ENCODE results near the gene FGFR1OP2. TPM values are rescaled to one million over a fixed set of nuclear protein-coding genes. Genes with fewer than 3 reads are reported as not detected.

FGFR1OP2 gene
- total and polyA plus RNA-seq, 4 donors, result 31.4 to 67.4 (median 57.8) TPM

- no peak for DNase-seq
- intact Hi-C loops (cut with DNase I), result no loop called here
- Histone ChIP-seq H3K36me3 (ENCODE audit: control insufficient read depth in 1 of 2, insufficient read depth in 2 of 2, low read length in 1 of 2) (peaks cover 2 to 5% of the 10 kb centered on the region in 2 donors), H3K27ac (ENCODE audit: low read depth in 1 of 2, low read length in 2 of 2) (no peak overlapping the region), H3K4me1 (ENCODE audit: control insufficient read depth in 1 of 2, insufficient read depth in 2 of 2, low read length in 2 of 2) (no peaks in the 10 kb centered on the region), H3K9me3 (ENCODE audit: control insufficient read depth, low read length) (no peaks in the 10 kb centered on the region), H3K4me3 (ENCODE audit: low read length in 2 of 2) (no peak overlapping the region), H3K27me3 (ENCODE audit: control insufficient read depth in 1 of 2, insufficient read depth in 2 of 2, low read length in 1 of 2) (no peaks in the 10 kb centered on the region)
- 75 to 76% methylated on average over 1 of the region's 1 CpG for WGBS, 2 donors
- no peak for ATAC-seq (ENCODE audit: low FRiP score)
Measured at GRCh38 chr12:26961803-26962202, 23.5 kb downstream of the FGFR1OP2 start.

- intact Hi-C loops (cut with DNase I), result no loop called here
- H3K4me3 ChIP-seq (ENCODE audit: low read length in 2 of 2), result no peak overlapping the region
- WGBS, 2 donors, result 90 to 95% methylated on average over 1 of the region's 1 CpG
- no peaks in the 10 kb centered on the region for H3K4me1 ChIP-seq (ENCODE audit: control insufficient read depth in 1 of 2, insufficient read depth in 2 of 2, low read length in 2 of 2)
- H3K27ac ChIP-seq (ENCODE audit: low read depth in 1 of 2, low read length in 2 of 2), result no peak overlapping the region
- H3K9me3 ChIP-seq (ENCODE audit: control insufficient read depth, low read length), result no peaks in the 10 kb centered on the region
- H3K27me3 ChIP-seq (ENCODE audit: control insufficient read depth in 1 of 2, insufficient read depth in 2 of 2, low read length in 1 of 2), result no peaks in the 10 kb centered on the region
- DNase-seq, result no peak
- no peak for ATAC-seq (ENCODE audit: low FRiP score)
- peaks cover 0 to 2% of the 10 kb centered on the region in 2 donors for H3K36me3 ChIP-seq (ENCODE audit: control insufficient read depth in 1 of 2, insufficient read depth in 2 of 2, low read length in 1 of 2)
Measured at GRCh38 chr12:26963413-26963812, 25.1 kb downstream of the FGFR1OP2 start.

GRCh38 chr12:26966842-26967241 is 28.6 kb downstream of the FGFR1OP2 start:
- peaks cover 2% of the 10 kb centered on the region in 2 donors for H3K36me3 ChIP-seq (ENCODE audit: control insufficient read depth in 1 of 2, insufficient read depth in 2 of 2, low read length in 1 of 2)
- no peak overlapping the region for H3K4me3 ChIP-seq (ENCODE audit: low read length in 2 of 2)
- WGBS, 2 donors, result 87% methylated on average over 3 of the region's 3 CpGs
- H3K27ac ChIP-seq (ENCODE audit: low read depth in 1 of 2, low read length in 2 of 2), result no peak overlapping the region
- intact Hi-C loops (cut with DNase I), result no loop called here
- no peaks in the 10 kb centered on the region for H3K4me1 ChIP-seq (ENCODE audit: control insufficient read depth in 1 of 2, insufficient read depth in 2 of 2, low read length in 2 of 2)
- H3K27me3 ChIP-seq (ENCODE audit: control insufficient read depth in 1 of 2, insufficient read depth in 2 of 2, low read length in 1 of 2), result no peaks in the 10 kb centered on the region
- ATAC-seq (ENCODE audit: low FRiP score), result no peak
- H3K9me3 ChIP-seq (ENCODE audit: control insufficient read depth, low read length), result no peaks in the 10 kb centered on the region
- DNase-seq, result no peak

- no peaks in the 10 kb centered on the region for H3K4me1 ChIP-seq (ENCODE audit: control insufficient read depth in 1 of 2, insufficient read depth in 2 of 2, low read length in 2 of 2)
- 97 to 98% methylated on average over 2 of the region's 2 CpGs for WGBS, 2 donors
- peaks cover 0 to 5% of the 10 kb centered on the region in 2 donors for H3K36me3 ChIP-seq (ENCODE audit: control insufficient read depth in 1 of 2, insufficient read depth in 2 of 2, low read length in 1 of 2)
- intact Hi-C loops (cut with DNase I), result no loop called here
- no peaks in the 10 kb centered on the region for H3K9me3 ChIP-seq (ENCODE audit: control insufficient read depth, low read length)
- H3K4me3 ChIP-seq (ENCODE audit: low read length in 2 of 2), result no peak overlapping the region
- no peaks in the 10 kb centered on the region for H3K27me3 ChIP-seq (ENCODE audit: control insufficient read depth in 1 of 2, insufficient read depth in 2 of 2, low read length in 1 of 2)
- ATAC-seq (ENCODE audit: low FRiP score) (no peak), DNase-seq (no peak)
- no peak overlapping the region for H3K27ac ChIP-seq (ENCODE audit: low read depth in 1 of 2, low read length in 2 of 2)
Measured at GRCh38 chr12:26970136-26970535, 31.9 kb downstream of the FGFR1OP2 start.

- H3K4me1 ChIP-seq (ENCODE audit: control insufficient read depth in 1 of 2, insufficient read depth in 2 of 2, low read length in 2 of 2), result no peaks in the 10 kb centered on the region
- no peak overlapping the region for H3K4me3 ChIP-seq (ENCODE audit: low read length in 2 of 2)
- peaks cover 0 to 5% of the 10 kb centered on the region in 2 donors for H3K36me3 ChIP-seq (ENCODE audit: control insufficient read depth in 1 of 2, insufficient read depth in 2 of 2, low read length in 1 of 2)
- no peak for ATAC-seq (ENCODE audit: low FRiP score)
- no peak overlapping the region for H3K27ac ChIP-seq (ENCODE audit: low read depth in 1 of 2, low read length in 2 of 2)
- intact Hi-C loops (cut with DNase I), result no loop called here
- WGBS, 2 donors, result 78 to 82% methylated on average over 2 of the region's 2 CpGs
- DNase-seq, result no peak
- no peaks in the 10 kb centered on the region for H3K9me3 ChIP-seq (ENCODE audit: control insufficient read depth, low read length)
- no peaks in the 10 kb centered on the region for H3K27me3 ChIP-seq (ENCODE audit: control insufficient read depth in 1 of 2, insufficient read depth in 2 of 2, low read length in 1 of 2)
Measured at GRCh38 chr12:26971963-26972362, 33.7 kb downstream of the FGFR1OP2 start.

- Histone ChIP-seq H3K4me3 (ENCODE audit: low read length in 2 of 2) (no peak overlapping the region), H3K36me3 (ENCODE audit: control insufficient read depth in 1 of 2, insufficient read depth in 2 of 2, low read length in 1 of 2) (peaks cover 0 to 3% of the 10 kb centered on the region in 2 donors), H3K9me3 (ENCODE audit: control insufficient read depth, low read length) (no peaks in the 10 kb centered on the region), H3K27ac (ENCODE audit: low read depth in 1 of 2, low read length in 2 of 2) (no peak overlapping the region), H3K4me1 (ENCODE audit: control insufficient read depth in 1 of 2, insufficient read depth in 2 of 2, low read length in 2 of 2) (no peaks in the 10 kb centered on the region), H3K27me3 (ENCODE audit: control insufficient read depth in 1 of 2, insufficient read depth in 2 of 2, low read length in 1 of 2) (no peaks in the 10 kb centered on the region)
- intact Hi-C loops (cut with DNase I), result no loop called here
- ATAC-seq (ENCODE audit: low FRiP score), result no peak
- WGBS, 2 donors, result 93 to 95% methylated on average over 2 of the region's 2 CpGs
- DNase-seq, result no peak
Measured at GRCh38 chr12:26976687-26977086, 38.4 kb downstream of the FGFR1OP2 start.

GRCh38 chr12:26978801-26979200 is 40.5 kb downstream of the FGFR1OP2 start:
- Histone ChIP-seq H3K4me1 (ENCODE audit: control insufficient read depth in 1 of 2, insufficient read depth in 2 of 2, low read length in 2 of 2) (no peaks in the 10 kb centered on the region), H3K27ac (ENCODE audit: low read depth in 1 of 2, low read length in 2 of 2) (no peak overlapping the region), H3K4me3 (ENCODE audit: low read length in 2 of 2) (no peak overlapping the region), H3K9me3 (ENCODE audit: control insufficient read depth, low read length) (no peaks in the 10 kb centered on the region), H3K27me3 (ENCODE audit: control insufficient read depth in 1 of 2, insufficient read depth in 2 of 2, low read length in 1 of 2) (no peaks in the 10 kb centered on the region), H3K36me3 (ENCODE audit: control insufficient read depth in 1 of 2, insufficient read depth in 2 of 2, low read length in 1 of 2) (peaks cover 0 to 2% of the 10 kb centered on the region in 2 donors)
- DNase-seq (no peak), ATAC-seq (ENCODE audit: low FRiP score) (no peak)
- intact Hi-C loops (cut with DNase I), result no loop called here
- WGBS, 2 donors, result 84 to 93% methylated on average over 1 of the region's 1 CpG

- no peak overlapping the region for H3K27ac ChIP-seq (ENCODE audit: low read depth in 1 of 2, low read length in 2 of 2)
- ATAC-seq (ENCODE audit: low FRiP score) (no peak), DNase-seq (no peak)
- H3K4me1 ChIP-seq (ENCODE audit: control insufficient read depth in 1 of 2, insufficient read depth in 2 of 2, low read length in 2 of 2), result no peaks in the 10 kb centered on the region
- H3K4me3 ChIP-seq (ENCODE audit: low read length in 2 of 2), result no peak overlapping the region
- intact Hi-C loops (cut with DNase I), result no loop called here
- no peaks in the 10 kb centered on the region for H3K27me3 ChIP-seq (ENCODE audit: control insufficient read depth in 1 of 2, insufficient read depth in 2 of 2, low read length in 1 of 2)
- H3K36me3 ChIP-seq (ENCODE audit: control insufficient read depth in 1 of 2, insufficient read depth in 2 of 2, low read length in 1 of 2), result no peaks in the 10 kb centered on the region
- H3K9me3 ChIP-seq (ENCODE audit: control insufficient read depth, low read length), result no peaks in the 10 kb centered on the region
- 93 to 94% methylated on average over 11 of the region's 11 CpGs for WGBS, 2 donors
Measured at GRCh38 chr12:26979733-26980132, 41.5 kb downstream of the FGFR1OP2 start.

- no peak overlapping the region for H3K27ac ChIP-seq (ENCODE audit: low read depth in 1 of 2, low read length in 2 of 2)
- ATAC-seq (ENCODE audit: low FRiP score) (no peak), DNase-seq (no peak)
- no peaks in the 10 kb centered on the region for H3K36me3 ChIP-seq (ENCODE audit: control insufficient read depth in 1 of 2, insufficient read depth in 2 of 2, low read length in 1 of 2)
- no peaks in the 10 kb centered on the region for H3K4me1 ChIP-seq (ENCODE audit: control insufficient read depth in 1 of 2, insufficient read depth in 2 of 2, low read length in 2 of 2)
- WGBS, 2 donors, result 98 to 100% methylated on average over 2 of the region's 2 CpGs
- intact Hi-C loops (cut with DNase I), result no loop called here
- H3K4me3 ChIP-seq (ENCODE audit: low read length in 2 of 2), result no peak overlapping the region
- H3K27me3 ChIP-seq (ENCODE audit: control insufficient read depth in 1 of 2, insufficient read depth in 2 of 2, low read length in 1 of 2), result no peaks in the 10 kb centered on the region
- no peaks in the 10 kb centered on the region for H3K9me3 ChIP-seq (ENCODE audit: control insufficient read depth, low read length)
Measured at GRCh38 chr12:26982866-26983265, 44.6 kb downstream of the FGFR1OP2 start.

Measured in aorta (tissue), 5 donors.